Measurements from ENCODE around the gene DENND2A.
"Not testable (repeated sequence)": the region's sequence is repeated elsewhere in the genome, so short reads cannot be mapped to it uniquely, and the experiment has no call there.

The DENND2A gene

GRCh38 chr7:140662938-140663337 lies 22.3 kb upstream of the DENND2A start:
- ATAC-seq, H3K27me3 Mint-ChIP-seq, H3K36me3 Mint-ChIP-seq, H3K27ac Mint-ChIP-seq, H3K9me3 Mint-ChIP-seq, H3K4me3 Mint-ChIP-seq, H3K4me1 Mint-ChIP-seq: not testable (repeated sequence)

GRCh38 chr7:140661124-140661523 lies 20.5 kb upstream of the DENND2A start:
- H3K27me3 Mint-ChIP-seq: no peaks in the 10 kb centered on the region

GRCh38 chr7:140659856-140660255 lies 19.2 kb upstream of the DENND2A start:
- Mint-ChIP-seq H3K4me3 (no peak overlapping the region), H3K36me3 (no peaks in the 10 kb centered on the region), H3K4me1 (peaks cover 19% of the 10 kb centered on the region), H3K27me3 (no peaks in the 10 kb centered on the region), H3K9me3 (no peaks in the 10 kb centered on the region), H3K27ac (no peak overlapping the region)
- no peak for ATAC-seq

More at GRCh38 chr7:140661124-140661523, 20.5 kb upstream of the DENND2A start:
- Mint-ChIP-seq H3K4me1 (peaks cover 13% of the 10 kb centered on the region), H3K4me3 (no peak overlapping the region), H3K9me3 (no peaks in the 10 kb centered on the region), H3K36me3 (no peaks in the 10 kb centered on the region), H3K27ac (no peak overlapping the region)
- no peak for ATAC-seq

- no peaks in the 10 kb centered on the region for H3K36me3 Mint-ChIP-seq
- no peak for ATAC-seq
- H3K4me1 Mint-ChIP-seq: peaks cover 26% of the 10 kb centered on the region
Observed at GRCh38 chr7:140657891-140658290, 17.3 kb upstream of the DENND2A start.

GRCh38 chr7:140656548-140657515 lies 16.2 kb upstream of the DENND2A start:
- Mint-ChIP-seq H3K36me3 (no peaks in the 10 kb centered on the region), H3K9me3 (no peaks in the 10 kb centered on the region), H3K27ac (peak overlapping the region; percentile 88), H3K27me3 (no peaks in the 10 kb centered on the region), H3K4me3 (peak overlapping the region; percentile 79), H3K4me1 (peaks cover 26% of the 10 kb centered on the region)
- ATAC-seq: peak; percentile 91

More at GRCh38 chr7:140657891-140658290, 17.3 kb upstream of the DENND2A start:
- Mint-ChIP-seq H3K4me3 (no peak overlapping the region), H3K27me3 (no peaks in the 10 kb centered on the region), H3K27ac (peak overlapping the region; percentile 88), H3K9me3 (no peaks in the 10 kb centered on the region)

GRCh38 chr7:140655511-140656408 lies 15.1 kb upstream of the DENND2A start:
- H3K4me3 Mint-ChIP-seq: no peak overlapping the region

GRCh38 chr7:140654661-140655060 lies 14.0 kb upstream of the DENND2A start:
- ATAC-seq: no peak
- Mint-ChIP-seq H3K27me3 (no peaks in the 10 kb centered on the region), H3K27ac (no peak overlapping the region), H3K4me3 (no peak overlapping the region), H3K36me3 (no peaks in the 10 kb centered on the region), H3K9me3 (no peaks in the 10 kb centered on the region), H3K4me1 (peaks cover 26% of the 10 kb centered on the region)

More at GRCh38 chr7:140655511-140656408, 15.1 kb upstream of the DENND2A start:
- ATAC-seq: no peak
- H3K36me3 Mint-ChIP-seq: no peaks in the 10 kb centered on the region
- H3K9me3 Mint-ChIP-seq: no peaks in the 10 kb centered on the region
- peaks cover 26% of the 10 kb centered on the region for H3K4me1 Mint-ChIP-seq
- peak overlapping the region; percentile 88 for H3K27ac Mint-ChIP-seq
- no peaks in the 10 kb centered on the region for H3K27me3 Mint-ChIP-seq

- Mint-ChIP-seq H3K4me1 (peaks cover 26% of the 10 kb centered on the region), H3K36me3 (no peaks in the 10 kb centered on the region), H3K4me3 (no peak overlapping the region), H3K27me3 (no peaks in the 10 kb centered on the region), H3K9me3 (no peaks in the 10 kb centered on the region), H3K27ac (no peak overlapping the region)
- ATAC-seq: no peak
Observed at GRCh38 chr7:140654109-140654387, 13.4 kb upstream of the DENND2A start.

- H3K9me3 Mint-ChIP-seq: no peaks in the 10 kb centered on the region
- no peaks in the 10 kb centered on the region for H3K36me3 Mint-ChIP-seq
- H3K27ac Mint-ChIP-seq: no peak overlapping the region
- ATAC-seq: no peak
- H3K27me3 Mint-ChIP-seq: no peaks in the 10 kb centered on the region
- H3K4me1 Mint-ChIP-seq: peaks cover 26% of the 10 kb centered on the region
- no peak overlapping the region for H3K4me3 Mint-ChIP-seq
Observed at GRCh38 chr7:140653319-140654108, 12.9 kb upstream of the DENND2A start.

- Mint-ChIP-seq H3K36me3 (no peaks in the 10 kb centered on the region), H3K27ac (no peak overlapping the region), H3K4me3 (no peak overlapping the region), H3K4me1 (peaks cover 16% of the 10 kb centered on the region), H3K9me3 (no peaks in the 10 kb centered on the region), H3K27me3 (no peaks in the 10 kb centered on the region)
- no peak for ATAC-seq
Observed at GRCh38 chr7:140650367-140650766, 9.8 kb upstream of the DENND2A start.

- no peaks in the 10 kb centered on the region for H3K9me3 Mint-ChIP-seq
- peaks cover 5% of the 10 kb centered on the region for H3K27me3 Mint-ChIP-seq
- H3K36me3 Mint-ChIP-seq: no peaks in the 10 kb centered on the region
- H3K27ac Mint-ChIP-seq: peak overlapping the region; percentile 47
- H3K4me3 Mint-ChIP-seq: no peak overlapping the region
- H3K4me1 Mint-ChIP-seq: peaks cover 16% of the 10 kb centered on the region
- no peak for ATAC-seq
Observed at GRCh38 chr7:140649556-140650205, 9.1 kb upstream of the DENND2A start.

GRCh38 chr7:140646931-140647647 lies 6.5 kb upstream of the DENND2A start:
- peaks cover 10% of the 10 kb centered on the region for H3K4me1 Mint-ChIP-seq
- ATAC-seq: peak; percentile 93
- no peaks in the 10 kb centered on the region for H3K9me3 Mint-ChIP-seq
- peaks cover 22% of the 10 kb centered on the region for H3K27me3 Mint-ChIP-seq
- H3K4me3 Mint-ChIP-seq: no peak overlapping the region
- H3K36me3 Mint-ChIP-seq: no peaks in the 10 kb centered on the region
- H3K27ac Mint-ChIP-seq: peak overlapping the region; percentile 75

GRCh38 chr7:140645166-140645900 lies 4.7 kb upstream of the DENND2A start:
- Mint-ChIP-seq H3K27me3 (peaks cover 36% of the 10 kb centered on the region), H3K36me3 (no peaks in the 10 kb centered on the region), H3K4me3 (no peak overlapping the region)

More at GRCh38 chr7:140645166-140645900, 4.7 kb upstream of the DENND2A start:
- Mint-ChIP-seq H3K4me1 (peaks cover 20% of the 10 kb centered on the region), H3K27ac (no peak overlapping the region), H3K9me3 (no peaks in the 10 kb centered on the region)
- no peak for ATAC-seq
